Activated CD8-positive, alpha-beta memory T cell treated with anti-CD3 and anti-CD28 coated beads for 36 hours (primary cell): ENCODE data around the gene PKN1. TPM values are rescaled to one million over a fixed set of nuclear protein-coding genes. Genes with fewer than 3 reads are reported as not detected.

Source experiments
- CTCF ChIA-PET: fragments of 350-600 bp; sonication (Branson Sonifier 250); formaldehyde crosslinking; loops from one replicate; lab custom pipeline; 2021; ENCODE audit warnings: antibody characterized with exemption; lab: Charles Lee
- POLR2A ChIA-PET: fragments of 350-600 bp; sonication (Branson Sonifier 250); formaldehyde crosslinking; loops from one replicate; lab custom pipeline; 2021; ENCODE audit warnings: antibody characterized with exemption; lab: Charles Lee
- total RNA-seq, 2 experiments: library from RNA; stranded (reverse); gene quantifications; one replicate each; pipeline ENCODE4 v1.2.3, GENCODE V29; 2021

The PKN1 gene
- total RNA-seq, 2 experiments from 2014 or later: 171 to 180 TPM

DNA sequence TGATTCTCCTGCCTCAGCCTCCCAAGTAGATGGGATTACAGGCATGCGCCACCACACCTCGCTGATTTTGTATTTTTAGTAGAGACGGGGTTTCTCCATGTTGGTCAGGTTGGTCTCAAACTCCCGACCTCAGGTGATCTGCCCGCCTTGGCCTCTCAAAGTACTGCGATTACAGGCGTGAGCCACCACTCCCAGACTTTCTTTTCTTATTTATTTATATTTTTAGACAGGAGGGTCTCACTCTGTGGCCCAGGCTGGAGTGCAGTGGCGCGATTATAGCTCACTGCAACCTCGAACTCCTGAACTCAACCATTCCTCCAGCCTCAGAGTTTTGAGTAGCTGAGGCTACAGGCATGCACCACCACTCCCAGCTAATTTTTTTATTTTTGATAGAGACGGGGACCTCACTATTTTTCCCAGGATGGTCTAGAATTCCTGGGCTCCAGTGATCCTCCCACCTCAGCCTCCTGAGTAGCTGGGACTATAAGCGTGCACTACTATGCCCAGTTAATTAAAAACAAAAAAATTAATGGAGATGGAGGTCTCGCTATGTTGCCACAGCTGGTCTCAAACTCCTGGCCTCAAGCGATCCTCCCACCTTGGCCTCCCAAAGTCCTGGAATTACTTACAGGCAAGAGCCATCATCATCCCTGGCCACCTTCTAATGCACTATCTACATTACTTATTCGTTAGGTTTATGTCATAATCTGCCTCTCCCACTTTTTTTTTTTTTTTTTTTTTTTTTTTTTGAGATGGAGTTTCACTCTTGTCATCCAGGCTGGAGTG, 29.8 kb upstream of the PKN1 start:
- POLR2A ChIA-PET: interaction anchor here (0.6 kb wide), 1 partner anchor 15 kb away, joined by 5 read pairs; no protein-coding TSS in a partner anchor

DNA sequence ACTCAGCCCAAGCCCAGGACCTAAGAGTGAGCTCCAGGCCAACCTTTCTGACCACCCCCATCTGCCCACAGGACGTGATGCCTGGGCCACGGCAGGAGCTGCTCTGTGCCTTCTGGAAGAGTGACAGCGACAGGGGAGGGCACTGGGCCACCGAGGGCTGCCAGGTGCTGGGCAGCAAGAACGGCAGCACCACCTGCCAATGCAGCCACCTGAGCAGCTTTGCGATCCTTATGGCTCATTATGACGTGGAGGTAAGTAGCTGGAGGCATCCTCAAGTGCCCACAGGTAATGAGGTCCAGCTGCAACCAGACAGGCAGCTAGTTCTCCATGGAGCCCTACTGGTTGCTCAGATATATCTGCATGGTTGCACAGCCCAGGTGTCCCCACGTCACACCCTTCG, 28.8 kb upstream of the PKN1 start:
- CTCF ChIA-PET: interaction anchor here (0.7 to 3.7 kb wide), 7 partner anchors 10 to 431 kb away, joined by 3 to 67 read pairs (median 4); no protein-coding TSS in a partner anchor
- POLR2A ChIA-PET: no interaction called here

More for the DNA sequence above, 29.8 kb upstream of the PKN1 start:
- CTCF ChIA-PET: interaction anchor here (0.7 to 3.7 kb wide), 4 partner anchors 28 to 430 kb away, joined by 3 to 67 read pairs (median 4); no protein-coding TSS in a partner anchor

DNA sequence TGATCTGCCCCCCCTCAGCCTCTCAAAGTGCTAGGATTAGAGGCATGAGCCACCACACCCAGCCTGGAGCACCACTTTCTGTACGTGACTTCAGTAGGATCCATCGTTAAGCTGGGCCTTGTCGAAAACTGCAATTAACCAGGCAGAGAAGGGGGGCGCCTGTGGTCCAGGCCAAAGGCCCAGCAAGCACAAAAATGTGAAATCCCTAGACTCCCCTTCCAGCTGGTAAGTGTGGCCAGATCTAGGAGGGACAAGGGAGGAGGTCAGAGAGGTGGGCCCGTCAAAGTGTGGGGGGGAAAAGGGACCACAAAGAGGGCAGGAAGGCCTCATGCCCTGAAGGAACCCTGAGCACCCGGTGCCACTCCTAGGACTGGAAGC, 27.7 kb upstream of the PKN1 start:
- POLR2A ChIA-PET: interaction anchor here (0.5 to 1.8 kb wide), 5 partner anchors 10 to 44 kb away, joined by 3 to 6 read pairs (median 4); partner anchors contain the start of gene ADGRE5

DNA sequence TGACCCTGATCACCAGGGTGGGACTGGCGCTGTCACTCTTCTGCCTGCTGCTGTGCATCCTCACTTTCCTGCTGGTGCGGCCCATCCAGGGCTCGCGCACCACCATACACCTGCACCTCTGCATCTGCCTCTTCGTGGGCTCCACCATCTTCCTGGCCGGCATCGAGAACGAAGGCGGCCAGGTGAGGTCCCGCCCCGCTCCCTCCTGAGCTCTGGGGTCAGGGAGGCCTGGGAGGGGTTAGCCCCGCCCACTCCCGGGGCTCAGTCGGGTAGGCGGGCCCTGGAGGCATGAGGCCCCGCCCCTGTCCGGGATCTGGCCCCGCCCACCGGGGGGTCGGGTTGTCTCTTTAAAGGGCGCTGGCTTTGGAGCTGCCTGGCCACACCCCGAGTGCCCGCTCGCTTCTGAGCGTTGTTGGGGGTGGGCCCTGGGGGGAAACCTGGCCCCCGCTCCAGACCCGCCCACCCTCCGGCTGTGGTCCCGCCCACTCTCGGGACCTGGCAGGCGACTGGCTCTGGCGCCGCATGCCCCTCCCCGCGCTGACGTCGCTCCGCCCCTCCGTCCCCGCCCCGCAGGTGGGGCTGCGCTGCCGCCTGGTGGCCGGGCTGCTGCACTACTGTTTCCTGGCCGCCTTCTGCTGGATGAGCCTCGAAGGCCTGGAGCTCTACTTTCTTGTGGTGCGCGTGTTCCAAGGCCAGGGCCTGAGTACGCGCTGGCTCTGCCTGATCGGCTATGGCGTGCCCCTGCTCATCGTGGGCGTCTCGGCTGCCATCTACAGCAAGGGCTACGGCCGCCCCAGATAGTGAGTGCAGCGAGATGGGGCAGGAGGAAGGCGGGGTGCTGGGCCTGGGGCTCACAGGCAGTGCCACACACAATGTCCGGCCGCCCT, 27.1 kb upstream of the PKN1 start:
- ChIA-PET CTCF (interaction anchor here (0.7 to 3.7 kb wide), 25 partner anchors 9 to 332 kb away, joined by 3 to 67 read pairs (median 5); partner anchors contain the start of genes ADGRE5 and ASF1B), POLR2A (interaction anchor here (0.5 to 1.8 kb wide), 8 partner anchors 9 to 270 kb away, joined by 3 to 6 read pairs (median 4); partner anchors contain the start of genes ADGRE5 and ASF1B)

More for the DNA sequence above, 27.7 kb upstream of the PKN1 start:
- CTCF ChIA-PET: interaction anchor here (0.7 to 3.7 kb wide), 18 partner anchors 10 to 67 kb away, joined by 3 to 67 read pairs (median 7); partner anchors contain the start of gene ADGRE5

DNA sequence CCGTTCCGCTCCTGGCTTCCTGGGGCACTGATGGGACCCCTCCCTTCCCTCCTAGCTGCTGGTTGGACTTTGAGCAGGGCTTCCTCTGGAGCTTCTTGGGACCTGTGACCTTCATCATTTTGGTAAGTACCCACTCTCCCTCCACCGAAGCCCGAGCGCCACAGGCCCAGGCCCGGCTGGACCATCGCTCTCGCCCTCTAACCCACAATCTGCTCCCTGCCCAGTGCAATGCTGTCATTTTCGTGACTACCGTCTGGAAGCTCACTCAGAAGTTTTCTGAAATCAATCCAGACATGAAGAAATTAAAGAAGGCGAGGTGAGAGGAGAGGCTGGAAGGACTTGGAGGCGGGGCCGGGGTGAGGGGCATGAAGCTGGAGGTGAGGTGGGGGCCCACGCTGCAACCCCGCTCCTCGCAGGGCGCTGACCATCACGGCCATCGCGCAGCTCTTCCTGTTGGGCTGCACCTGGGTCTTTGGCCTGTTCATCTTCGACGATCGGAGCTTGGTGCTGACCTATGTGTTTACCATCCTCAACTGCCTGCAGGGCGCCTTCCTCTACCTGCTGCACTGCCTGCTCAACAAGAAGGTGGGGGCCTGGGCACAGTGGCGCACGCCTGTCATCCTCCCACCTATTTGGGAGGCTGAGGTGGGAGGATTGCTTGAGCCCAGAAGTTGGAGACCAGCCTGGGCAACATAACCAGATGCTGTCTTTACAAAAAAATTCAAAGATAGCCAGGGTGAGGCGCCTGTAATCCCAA, 26.3 kb upstream of the PKN1 start:
- ChIA-PET POLR2A (interaction anchor here (0.6 to 1.8 kb wide), 8 partner anchors 11 to 270 kb away, joined by 3 to 6 read pairs (median 4); partner anchors contain the start of genes ADGRE5 and ASF1B), CTCF (interaction anchor here (0.7 to 3.7 kb wide), 21 partner anchors 8 to 333 kb away, joined by 3 to 67 read pairs (median 7); partner anchors contain the start of genes ADGRE5 and ASF1B)

DNA sequence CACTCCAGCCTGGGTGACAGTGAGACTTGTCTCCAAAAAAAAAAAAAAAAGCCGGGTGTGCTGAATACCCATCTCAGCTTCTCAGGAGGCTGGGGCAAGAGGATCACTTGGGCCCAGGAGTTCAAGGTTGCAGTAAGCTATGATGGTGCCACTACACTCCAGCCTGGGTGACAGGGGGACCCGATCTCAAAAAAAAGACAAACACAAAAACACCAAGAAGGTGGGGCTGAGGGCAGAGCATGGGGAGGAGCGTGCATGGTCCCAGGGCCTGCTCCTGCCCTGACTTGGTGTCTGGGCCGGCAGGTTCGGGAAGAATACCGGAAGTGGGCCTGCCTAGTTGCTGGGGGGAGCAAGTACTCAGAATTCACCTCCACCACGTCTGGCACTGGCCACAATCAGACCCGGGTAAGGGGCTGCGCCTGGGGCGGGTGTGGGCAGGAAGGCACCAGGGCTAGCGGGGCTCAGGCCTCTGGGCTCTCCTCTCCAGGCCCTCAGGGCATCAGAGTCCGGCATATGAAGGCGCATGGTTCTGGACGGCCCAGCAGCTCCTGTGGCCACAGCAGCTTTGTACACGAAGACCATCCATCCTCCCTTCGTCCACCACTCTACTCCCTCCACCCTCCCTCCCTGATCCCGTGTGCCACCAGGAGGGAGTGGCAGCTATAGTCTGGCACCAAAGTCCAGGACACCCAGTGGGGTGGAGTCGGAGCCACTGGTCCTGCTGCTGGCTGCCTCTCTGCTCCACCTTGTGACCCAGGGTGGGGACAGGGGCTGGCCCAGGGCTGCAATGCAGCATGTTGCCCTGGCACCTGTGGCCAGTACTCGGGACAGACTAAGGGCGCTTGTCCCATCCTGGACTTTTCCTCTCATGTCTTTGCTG, 25.3 kb upstream of the PKN1 start:
- ChIA-PET POLR2A (interaction anchor here (0.6 to 1.1 kb wide), 3 partner anchors 30 to 185 kb away, joined by 4 to 6 read pairs (median 4); no protein-coding TSS in a partner anchor), CTCF (interaction anchor here (1.4 to 3.7 kb wide), 3 partner anchors 44 to 191 kb away, joined by 4 to 67 read pairs (median 5); no protein-coding TSS in a partner anchor)

DNA sequence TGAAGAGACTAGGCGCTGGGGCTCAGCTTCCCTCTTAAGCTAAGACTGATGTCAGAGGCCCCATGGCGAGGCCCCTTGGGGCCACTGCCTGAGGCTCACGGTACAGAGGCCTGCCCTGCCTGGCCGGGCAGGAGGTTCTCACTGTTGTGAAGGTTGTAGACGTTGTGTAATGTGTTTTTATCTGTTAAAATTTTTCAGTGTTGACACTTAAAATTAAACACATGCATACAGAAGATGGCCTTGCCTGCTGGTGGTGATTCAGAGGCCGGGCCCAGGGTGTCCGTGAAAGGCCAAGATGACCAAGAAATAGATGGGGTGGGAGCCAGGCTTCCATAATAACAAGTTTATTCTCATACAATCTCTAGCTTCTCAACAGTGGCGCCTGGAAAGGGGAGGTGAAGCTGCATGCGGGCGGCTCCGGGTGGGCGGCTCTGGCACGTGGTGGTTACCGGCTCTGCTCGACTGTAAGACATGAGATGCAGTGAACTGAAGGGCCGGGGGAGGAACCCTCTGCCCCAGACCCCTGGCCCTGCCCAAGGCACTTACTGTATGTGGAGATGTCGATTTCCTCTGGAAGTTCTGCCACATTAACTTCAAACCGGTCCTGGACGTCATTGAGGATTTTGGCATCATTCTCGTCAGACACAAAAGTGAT, 24.5 kb upstream of the PKN1 start:
- POLR2A ChIA-PET: interaction anchor here (0.6 to 1.4 kb wide), 3 partner anchors 27 to 49 kb away, joined by 4 to 7 read pairs (median 4); partner anchors contain the start of gene ADGRE5
- CTCF ChIA-PET: interaction anchor here (1.8 to 2.3 kb wide), 2 partner anchors 26 to 59 kb away, joined by 5 to 6 read pairs; no protein-coding TSS in a partner anchor

DNA sequence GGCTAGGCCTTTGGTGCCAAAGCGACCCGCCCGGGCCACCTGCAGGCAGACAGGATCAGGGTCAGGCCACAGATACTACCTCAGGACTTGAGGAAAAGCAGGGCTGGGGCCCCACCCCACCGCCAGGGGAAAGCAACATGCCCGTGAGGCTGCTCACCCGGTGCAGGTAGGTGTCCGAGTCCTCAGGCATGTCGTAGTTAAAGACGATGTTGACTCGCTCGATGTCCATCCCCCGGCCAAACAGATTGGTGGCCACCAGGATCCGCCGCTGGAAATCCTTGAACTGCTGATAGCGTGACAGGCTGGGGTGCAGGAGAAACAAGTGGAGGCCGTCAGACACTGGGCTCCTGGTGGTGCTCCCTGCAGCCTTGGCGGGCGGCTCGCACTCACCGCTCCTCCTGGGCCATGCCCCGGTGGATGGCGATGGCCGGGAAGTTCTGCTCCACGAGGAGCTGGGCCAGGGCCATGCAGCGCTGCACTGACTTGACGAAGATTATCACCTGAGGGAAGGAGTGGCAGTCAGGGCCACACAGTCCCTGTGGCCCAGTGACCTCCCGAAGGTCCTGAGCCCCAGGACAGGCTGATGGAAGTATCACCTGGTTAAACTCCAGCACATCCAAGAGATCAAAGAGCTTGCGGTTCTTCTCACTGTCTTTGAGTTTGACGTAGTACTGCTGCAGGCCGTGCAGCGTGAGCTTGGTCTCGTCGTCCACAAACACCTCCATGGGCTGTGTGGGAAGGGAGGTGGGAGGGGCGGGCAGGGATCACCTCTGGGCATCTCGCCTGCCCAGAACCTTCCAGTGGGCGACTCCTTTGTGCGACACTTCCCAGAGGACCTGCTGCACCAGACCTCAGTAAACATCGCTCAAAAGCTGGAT, 23.7 kb upstream of the PKN1 start:
- CTCF ChIA-PET: interaction anchor here (0.6 to 2.3 kb wide), 4 partner anchors 25 to 60 kb away, joined by 3 to 8 read pairs (median 6); no protein-coding TSS in a partner anchor
- POLR2A ChIA-PET: interaction anchor here (0.6 to 1.4 kb wide), 3 partner anchors 28 to 273 kb away, joined by 3 to 7 read pairs (median 4); partner anchors contain the start of gene ADGRE5

DNA sequence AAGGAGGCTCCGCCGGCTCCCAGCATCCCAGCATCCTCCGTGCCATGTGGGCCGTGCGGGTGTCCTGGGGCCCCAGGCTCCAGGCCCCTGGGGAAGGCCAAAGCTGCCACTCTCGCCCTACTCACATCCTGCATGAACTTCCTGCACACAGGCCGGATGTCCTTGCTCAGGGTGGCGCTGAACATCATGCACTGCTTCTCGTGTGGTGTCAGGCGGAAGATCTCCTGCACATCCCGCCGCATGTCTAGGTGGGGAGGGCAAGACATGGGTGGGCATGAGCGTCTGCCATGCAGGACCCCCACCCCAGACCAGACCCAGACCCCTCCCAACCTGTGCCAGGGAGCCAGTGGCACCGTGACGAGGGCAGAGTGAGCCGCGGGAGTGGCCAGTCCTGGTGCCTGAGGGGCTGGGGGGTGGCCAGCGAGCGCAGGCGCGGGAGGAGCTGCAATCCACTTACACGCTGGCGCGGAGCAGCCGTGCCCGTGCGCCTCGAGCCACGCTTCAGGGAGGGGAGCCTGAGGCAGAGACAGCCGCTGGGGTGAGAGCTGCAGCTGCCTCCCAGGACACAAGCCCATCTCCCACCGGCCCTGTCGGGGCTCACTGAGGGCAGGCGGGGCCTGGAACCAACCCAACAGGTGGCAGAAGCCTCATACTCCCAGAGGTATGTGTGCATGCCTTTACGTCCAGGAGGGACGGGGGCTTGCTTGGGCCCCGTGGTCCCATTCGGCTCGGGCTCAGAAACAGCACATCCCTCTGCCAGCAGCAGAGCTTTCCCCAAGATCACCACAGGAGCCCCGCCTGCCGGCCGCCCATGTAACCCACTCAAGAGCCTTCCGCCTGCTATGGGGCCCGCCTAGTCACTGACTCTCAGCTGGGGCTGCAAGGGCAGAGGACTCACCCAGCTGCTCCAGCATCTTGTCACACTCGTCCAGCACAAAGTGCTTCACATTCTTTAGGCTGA, 22.7 kb upstream of the PKN1 start:
- ChIA-PET POLR2A (interaction anchor here (0.6 to 1.4 kb wide), 3 partner anchors 11 to 274 kb away, joined by 3 to 7 read pairs (median 3); partner anchors contain the start of gene ADGRE5), CTCF (interaction anchor here (0.6 to 2.3 kb wide), 5 partner anchors 25 to 61 kb away, joined by 3 to 8 read pairs (median 5); no protein-coding TSS in a partner anchor)

DNA sequence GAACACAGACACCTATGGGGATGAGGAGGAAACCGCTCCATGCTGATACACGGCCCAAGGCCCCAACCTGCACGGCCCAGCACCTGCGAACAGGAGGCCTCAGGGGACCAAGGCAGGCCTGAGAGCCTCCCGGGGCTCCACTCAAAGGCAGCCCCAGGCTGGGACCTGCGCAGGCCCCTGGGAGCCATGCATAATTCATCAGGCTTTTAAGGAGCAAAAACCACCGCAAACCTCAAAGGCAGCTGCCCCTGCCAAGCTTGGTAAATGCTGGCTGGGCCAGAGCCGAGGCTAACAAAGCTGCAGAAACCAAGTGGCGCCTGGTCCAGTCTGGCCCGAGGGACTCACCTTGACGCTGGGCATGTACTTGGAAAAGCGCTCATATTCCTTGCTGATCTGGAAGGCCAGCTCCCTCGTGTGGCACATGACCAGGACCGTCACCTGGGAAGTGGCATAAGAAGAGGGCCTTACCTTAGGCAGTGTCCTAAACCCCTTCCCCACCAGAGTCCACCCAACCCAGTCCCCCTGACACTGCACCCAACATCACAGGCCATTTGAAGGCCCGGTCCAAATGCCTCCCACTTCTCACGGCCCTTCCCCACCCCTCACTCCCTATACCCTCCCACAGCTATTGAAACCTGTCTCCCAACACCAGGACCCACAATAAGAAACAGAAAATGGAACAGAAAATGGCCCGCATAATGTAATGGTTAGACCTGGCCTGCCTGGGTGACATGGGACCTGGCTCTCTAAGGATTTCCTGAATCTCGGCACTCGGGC, 21.8 kb upstream of the PKN1 start:
- POLR2A ChIA-PET: interaction anchor here (0.6 kb wide), 1 partner anchor 53 kb away, joined by 6 read pairs; no protein-coding TSS in a partner anchor
- CTCF ChIA-PET: interaction anchor here (0.6 to 1.0 kb wide), 4 partner anchors 20 to 131 kb away, joined by 3 to 4 read pairs (median 3); partner anchors contain the start of gene PKN1

DNA sequence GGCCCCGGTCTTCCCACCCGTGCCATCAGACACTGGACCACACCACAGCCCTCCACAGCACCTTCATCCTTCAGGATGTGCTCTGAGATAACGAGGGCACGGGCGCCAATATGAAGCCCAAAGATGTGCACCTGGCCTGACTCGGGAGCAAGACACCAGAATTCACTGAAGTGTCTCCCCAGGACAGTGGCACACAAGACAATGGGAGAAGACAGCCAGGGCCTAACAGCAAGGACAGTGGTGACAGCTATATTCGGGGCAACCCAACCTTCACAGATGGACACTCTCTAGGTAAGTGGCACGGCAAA, 21.2 kb upstream of the PKN1 start:
- CTCF ChIA-PET: interaction anchor here (0.6 to 1.0 kb wide), 2 partner anchors 19 to 26 kb away, joined by 3 read pairs; no protein-coding TSS in a partner anchor
- POLR2A ChIA-PET: interaction anchor here (0.6 kb wide), 1 partner anchor 54 kb away, joined by 6 read pairs; no protein-coding TSS in a partner anchor

DNA sequence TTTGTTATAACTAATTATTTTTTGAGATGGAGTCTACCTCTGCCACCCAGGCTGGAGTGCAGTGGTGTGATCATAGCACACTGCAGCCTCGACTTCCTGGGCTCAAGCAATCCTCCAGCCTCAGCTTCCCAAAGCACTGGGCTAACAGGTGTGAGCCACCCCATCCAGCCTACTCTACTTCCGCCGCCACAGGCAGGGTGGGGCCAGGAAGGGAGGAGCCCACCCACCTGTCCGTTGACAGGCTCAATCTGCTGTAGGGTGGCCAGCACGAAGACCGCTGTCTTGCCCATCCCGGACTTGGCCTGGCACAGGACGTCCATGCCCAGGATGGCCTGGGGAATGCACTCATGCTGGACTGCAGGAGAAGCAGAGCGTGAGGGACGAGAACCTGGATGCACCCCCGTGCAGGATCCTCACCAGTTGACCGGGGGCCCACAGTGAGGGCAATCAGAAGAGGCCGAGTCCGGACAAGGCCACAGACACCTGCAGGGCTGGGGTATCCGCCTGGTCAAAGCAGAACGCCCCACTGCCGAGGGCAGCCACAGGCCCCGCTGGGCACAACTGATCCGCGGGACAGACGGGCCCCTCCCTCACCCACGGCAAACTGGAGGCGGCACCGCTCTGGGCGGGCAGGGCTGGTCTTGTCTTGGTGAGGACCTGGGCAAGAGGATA, 20.6 kb upstream of the PKN1 start:
- ChIA-PET CTCF (interaction anchor here (2.9 kb wide), 1 partner anchor 64 kb away, joined by 9 read pairs; no protein-coding TSS in a partner anchor), POLR2A (no interaction called here)
